Embryonic facial prominence (tissue), 1 donor: ENCODE measurements around the gene BTN2A1.
A peak's percentile ranks its signal among the peaks of the same experiment; 100 is the strongest.
"Not testable (repeated sequence)": the region's sequence is repeated elsewhere in the genome, so short reads cannot be mapped to it uniquely, and the experiment has no call there.

Experiments
- DNase-seq: peaks from one replicate; pipeline ENCODE4 v3.0.0-alpha.2; 2016; ENCODE audit errors: extremely low spot score

BTN2A1 gene

DNA sequence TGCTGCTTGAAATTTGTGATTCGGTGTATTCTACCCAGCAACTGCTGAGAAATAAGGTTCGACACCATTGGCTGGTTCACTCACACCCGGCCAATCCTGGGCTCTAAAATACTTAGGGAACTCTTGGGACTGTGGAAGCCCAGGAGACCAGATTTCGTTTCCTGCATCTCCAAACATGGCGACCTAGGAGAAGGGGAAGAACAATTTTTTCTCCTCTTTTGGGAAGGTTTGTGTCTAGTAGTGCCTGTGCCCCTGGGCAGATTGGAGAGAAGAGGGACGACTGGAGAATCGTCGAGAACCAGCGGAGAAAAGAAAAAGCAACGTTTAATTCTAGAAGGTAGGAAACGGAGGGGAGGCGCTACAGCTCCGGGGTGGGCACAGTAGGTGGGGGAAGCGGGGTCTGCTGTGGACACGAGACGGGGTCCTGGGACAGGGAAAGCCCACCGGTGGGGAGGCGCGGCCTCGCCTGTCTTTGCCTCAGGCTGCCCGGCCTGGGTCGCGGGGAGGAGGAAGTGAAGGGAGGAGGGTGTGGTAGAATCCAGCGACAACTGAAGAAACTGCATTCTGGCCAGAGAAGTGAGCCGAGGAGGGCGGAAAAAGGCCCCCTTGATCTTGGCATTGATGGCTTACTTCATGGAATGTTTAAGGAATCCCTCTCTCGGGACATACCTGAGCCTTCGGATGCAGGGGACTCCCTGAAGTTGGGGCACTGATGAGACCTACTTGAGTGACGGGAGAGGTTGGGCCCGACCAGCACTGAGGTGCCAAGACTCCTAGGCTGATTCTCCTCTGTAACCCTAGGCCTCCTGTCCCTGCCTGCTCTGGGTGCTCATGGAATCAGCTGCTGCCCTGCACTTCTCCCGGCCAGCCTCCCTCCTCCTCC is at the start of gene BTN2A1:
Gene BTN2A1 (plus strand): TSS at position 150 of the 883 bp plus-strand sequence. CDS start 682 bp downstream, at position 832.
- DNase-seq, result peak; percentile 85

DNA sequence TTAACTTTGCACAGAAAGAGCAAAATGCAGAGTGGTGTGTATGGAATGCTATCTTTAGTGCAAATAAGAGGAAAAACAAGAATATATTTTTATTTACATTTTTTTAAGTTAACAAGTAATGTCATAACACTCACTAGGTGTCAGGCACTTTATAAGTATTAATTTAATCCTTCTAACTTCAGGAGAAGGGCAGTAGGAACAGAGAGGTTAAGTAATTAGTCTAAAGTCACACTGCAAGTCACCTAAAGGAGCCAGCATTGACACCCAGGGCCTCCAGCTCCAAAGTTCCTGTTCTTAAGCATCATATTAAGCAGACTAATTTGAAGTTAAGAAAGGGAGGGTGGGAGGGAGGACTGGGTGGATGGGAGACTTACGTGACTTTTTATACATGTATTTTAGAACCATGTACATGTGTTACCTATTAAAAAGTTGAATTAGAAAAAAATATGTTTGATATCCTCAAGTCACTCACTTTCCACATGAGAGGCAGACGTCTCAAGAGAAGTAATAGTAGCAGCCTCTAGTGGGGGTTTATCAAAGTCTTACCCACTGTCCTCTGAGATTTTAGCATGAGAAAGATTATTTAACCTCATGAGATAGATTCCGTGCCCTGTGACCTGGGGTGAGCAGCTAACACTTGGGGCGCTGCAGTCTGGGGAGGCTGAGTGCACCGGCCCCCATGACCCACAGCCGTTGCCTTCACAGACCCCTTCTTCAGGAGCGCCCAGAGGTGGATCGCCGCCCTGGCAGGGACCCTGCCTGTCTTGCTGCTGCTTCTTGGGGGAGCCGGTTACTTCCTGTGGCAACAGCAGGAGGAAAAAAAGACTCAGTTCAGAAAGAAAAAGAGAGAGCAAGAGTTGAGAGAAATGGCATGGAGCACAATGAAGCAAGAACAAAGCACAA is 48.7 kb upstream of the BTN2A1 start:
- no peak for DNase-seq

DNA sequence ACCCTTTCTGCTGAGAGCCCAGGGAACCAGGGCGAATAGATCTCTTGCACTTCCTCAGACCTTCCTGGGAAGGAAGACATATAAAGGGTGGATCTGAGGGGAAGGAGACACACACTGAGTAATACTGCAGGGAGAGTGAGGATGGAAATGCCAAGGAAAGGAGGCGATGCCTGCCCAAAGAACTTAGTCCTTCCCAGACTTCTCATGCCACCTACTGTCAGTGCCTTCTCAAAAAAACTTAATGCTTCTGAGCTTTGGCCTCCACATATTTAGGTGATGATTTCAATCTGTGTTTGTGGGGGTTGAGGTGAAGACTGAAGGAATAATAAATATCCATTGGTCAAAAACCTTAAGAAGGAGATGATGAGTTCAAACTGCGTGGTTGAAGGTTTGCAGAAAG is 46.0 kb upstream of the BTN2A1 start:
- DNase-seq, result no peak

DNA sequence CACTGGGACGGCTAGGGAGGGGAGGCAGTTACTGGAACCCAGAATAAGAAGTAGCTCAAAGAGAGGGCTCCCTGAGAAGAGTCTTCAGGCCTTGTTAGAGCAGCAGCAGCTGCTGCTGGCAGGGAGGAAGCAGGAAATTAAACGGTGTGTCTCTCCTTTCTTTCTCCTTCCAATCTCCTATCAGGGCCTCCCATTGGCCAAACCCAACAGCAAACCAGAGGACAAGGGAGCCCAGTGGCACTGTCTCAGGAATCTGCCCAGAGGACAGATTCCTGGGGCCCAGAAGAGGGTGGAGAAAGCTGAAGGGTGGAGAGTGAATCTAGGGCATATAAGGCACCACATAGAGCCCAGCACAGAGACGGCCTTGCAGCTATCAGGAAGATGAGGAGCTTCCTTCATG is 45.5 kb upstream of the BTN2A1 start:
- no peak for DNase-seq

DNA sequence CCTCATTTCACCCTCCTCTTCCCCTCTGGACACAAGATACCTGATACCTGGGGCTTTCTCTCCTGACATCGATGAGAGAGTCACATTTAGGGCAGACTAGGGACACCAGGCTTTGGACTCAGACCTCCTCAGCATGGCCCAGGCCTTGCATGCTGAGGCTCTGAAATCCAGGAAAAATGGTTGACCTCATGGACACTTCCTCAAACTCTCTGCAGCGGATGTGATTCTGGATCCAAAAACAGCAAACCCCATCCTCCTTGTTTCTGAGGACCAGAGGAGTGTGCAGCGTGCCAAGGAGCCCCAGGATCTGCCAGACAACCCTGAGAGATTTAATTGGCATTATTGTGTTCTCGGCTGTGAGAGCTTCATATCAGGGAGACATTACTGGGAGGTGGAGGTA is 44.8 kb upstream of the BTN2A1 start:
- DNase-seq, result no peak

DNA sequence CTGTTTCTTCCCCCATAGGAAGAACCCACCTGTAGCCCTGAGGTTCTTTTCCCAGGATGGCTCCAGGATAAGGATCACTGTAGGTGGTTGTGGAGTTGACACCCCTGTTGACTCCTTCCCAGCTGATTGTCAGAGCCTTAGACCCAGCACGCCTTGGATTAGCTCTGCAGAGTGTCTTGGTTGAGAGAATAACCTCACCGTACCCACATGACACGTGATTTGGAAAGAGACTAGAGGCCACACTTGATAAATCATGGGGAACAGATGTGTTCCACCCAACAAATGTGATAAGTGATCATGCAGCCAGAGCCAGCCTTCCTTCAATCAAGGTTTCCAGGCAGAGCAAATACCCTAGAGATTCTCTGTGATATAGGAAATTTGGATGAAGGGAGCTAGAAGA is 43.5 kb upstream of the BTN2A1 start:
- no peak for DNase-seq

DNA sequence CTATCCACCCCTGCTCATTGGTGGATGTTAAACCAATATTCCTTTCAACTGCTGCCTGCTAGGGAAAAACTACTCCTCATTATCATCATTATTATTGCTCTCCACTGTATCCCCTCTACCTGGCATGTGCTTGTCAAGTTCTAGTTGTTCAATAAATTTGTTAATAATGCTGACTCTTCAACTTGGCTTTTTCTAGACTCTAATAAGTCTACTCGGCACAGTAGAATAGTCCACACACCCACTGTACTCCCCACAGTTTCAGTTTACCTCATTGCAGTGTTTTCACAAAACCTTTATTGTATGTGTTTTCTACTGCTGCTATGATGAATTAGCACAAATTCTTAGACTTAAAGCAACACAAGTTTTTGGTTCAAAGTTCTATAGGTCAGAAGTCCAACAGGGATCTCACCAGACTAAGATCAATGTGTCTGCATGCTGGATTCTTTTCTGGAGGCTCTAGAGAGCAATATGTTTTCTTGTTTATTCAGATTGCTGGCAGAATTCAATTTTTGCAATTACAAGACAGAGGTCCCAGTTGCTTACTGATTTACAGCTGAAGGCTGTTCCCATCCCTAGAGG is 42.6 kb upstream of the BTN2A1 start:
- DNase-seq, result no peak

DNA sequence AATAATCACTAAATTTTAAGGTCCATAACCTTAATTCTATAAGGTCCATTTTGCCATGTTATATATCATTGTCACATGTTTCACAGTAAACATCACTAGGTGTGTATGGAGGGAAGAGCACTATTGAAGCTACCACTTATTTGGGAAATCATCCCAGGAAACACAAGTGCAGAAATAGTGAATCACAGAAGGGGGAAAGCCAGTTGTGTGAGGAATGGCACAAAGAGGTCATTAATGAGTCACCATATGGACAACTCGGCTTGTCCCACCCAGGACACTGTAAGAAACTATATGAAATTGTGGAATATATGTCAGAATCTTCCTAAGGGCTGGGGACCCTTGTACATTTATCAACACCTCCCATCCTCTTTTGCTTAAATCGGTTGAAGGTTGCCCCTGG is 42.0 kb upstream of the BTN2A1 start:
- no peak for DNase-seq

DNA sequence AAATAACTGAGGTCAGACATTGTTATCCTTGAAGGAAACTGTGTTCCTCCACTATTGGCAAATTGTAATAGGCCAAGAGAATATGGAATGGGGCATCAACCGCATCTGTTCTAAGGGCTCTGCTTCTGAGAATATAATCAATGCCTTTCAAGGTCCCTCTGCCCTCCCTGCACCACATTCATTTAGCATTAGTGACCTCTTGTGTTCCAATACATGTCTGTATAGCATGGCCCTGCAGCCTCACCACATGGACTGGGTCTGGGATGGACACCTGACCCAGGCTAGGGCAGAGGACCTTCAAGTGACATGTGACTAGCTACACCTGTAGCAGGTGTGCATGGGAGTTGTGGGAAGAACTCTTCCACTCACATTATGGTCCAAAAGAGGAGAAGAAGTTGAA is 41.5 kb upstream of the BTN2A1 start:
- DNase-seq, result no peak

DNA sequence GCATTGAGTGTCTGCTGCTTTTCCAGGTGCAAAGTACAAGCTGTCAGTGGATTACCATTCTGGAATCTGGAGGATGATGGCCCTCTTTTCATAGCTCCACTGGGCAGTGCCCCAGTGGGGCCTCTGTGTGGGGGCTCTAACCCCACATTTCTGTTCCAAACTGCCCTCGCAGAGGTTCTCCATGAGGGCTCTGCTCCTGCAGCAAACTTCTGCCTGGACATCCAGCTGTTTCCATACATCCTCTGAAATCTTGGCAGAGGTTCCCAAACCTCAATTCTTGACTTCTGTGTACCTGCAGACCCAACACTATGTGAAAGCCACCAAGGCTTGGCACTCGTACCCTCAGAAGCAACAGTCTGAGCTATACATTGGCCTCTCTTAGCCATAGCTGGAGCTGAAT is 39.7 kb upstream of the BTN2A1 start:
- not testable (repeated sequence) for DNase-seq

DNA sequence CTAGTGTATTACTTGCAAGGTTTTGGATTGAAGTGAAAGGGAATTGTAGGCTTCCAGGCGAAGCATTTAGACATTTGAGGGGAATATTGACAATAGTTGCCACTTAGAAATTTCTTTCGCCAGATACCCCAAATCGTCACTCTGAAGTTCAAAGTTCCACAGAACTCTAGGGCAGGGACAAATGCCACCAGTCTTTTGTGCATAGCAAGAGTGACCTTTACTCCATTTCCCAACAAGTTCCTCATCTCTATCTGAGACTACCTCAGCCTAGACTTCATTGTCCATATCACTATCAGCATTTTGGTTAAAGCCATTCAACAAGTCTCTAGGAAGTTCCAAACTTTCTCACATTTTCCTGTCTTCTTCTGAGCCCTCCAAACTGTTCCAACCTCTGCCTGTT is 39.0 kb upstream of the BTN2A1 start:
- DNase-seq, result not testable (repeated sequence)

DNA sequence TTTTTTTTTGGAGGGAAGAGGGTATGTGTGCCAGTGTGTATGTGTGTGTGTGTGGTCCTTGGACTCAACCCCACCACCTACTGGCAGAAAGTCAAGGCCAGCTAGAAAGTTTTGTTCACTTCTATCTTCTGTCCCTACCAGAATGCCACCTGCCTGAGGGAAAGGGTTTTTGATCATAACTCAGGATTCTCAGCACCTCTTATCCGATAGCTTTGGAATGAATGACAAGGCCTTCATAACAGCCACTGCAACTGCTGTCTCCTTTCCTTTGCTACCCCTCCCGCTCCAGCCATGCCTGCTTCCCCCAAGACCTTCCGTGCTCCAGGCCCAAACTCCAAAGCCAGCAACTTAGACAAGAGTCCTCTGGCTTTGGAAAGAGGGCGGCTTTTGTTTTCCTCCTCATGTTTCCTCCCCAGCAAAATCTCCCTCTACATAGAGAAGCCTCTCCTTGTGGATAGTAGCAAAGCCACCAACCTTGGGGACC is 37.0 kb upstream of the BTN2A1 start:
- no peak for DNase-seq

DNA sequence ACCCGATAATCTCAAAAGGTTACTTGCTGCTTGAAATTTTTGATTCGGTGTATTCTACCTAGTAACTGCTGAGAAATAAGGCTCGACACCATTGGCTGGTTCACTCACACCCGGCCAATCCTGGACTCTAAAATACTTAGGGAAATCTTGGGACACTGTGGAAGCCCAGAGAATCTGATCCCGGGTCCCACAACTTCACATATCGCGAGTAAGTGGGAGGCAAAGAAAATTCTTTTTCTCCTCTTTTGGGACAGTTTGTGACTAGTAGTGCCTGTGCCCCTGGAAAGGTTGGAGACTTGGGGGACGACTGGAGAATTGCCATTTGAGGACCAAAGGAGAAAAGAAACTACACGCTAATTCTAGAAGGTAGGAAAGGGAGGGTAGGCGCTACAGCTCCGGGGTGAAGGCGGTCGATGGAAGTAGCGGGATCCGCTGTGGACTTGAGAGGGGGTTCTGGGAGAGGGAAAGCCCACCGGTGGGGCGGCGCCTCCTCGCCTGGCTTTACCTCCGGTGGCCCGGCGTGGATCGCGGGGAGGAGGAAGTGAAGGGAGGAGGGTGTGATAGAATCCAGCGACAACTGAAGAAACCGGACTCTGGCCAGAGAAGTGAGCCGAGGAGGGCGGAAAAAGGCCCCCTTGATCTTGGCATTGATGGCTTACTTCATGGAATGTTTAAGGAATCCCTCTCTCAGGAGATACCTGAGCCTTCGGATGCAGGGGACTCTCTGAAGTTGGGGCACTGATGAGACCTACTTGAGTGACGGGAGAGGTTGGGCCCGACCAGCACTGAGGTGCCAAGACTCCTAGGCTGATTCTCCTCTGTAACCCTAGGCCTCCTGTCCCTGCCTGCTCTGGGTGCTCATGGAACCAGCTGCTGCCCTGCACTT is 36.3 kb upstream of the BTN2A1 start:
- DNase-seq, result peak; percentile 90

DNA sequence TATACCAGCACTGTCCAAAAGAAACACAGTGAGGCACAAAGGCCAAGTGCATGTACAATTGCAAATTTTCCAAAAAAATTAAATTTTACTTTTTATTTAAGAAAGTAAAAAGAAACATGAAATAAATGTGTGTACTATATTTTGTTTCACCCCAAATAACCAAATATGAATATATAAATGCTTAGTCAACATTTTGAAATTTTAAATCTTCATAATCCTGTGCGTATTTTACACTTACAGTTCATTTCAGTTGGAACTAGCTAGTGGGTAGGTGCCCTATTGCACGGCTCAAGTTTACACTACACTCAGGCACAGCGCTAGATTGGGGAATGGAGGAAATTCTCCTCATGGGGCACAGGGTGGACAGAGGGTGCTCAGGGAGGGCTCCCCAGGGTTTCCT is 35.4 kb upstream of the BTN2A1 start:
- DNase-seq, result no peak

DNA sequence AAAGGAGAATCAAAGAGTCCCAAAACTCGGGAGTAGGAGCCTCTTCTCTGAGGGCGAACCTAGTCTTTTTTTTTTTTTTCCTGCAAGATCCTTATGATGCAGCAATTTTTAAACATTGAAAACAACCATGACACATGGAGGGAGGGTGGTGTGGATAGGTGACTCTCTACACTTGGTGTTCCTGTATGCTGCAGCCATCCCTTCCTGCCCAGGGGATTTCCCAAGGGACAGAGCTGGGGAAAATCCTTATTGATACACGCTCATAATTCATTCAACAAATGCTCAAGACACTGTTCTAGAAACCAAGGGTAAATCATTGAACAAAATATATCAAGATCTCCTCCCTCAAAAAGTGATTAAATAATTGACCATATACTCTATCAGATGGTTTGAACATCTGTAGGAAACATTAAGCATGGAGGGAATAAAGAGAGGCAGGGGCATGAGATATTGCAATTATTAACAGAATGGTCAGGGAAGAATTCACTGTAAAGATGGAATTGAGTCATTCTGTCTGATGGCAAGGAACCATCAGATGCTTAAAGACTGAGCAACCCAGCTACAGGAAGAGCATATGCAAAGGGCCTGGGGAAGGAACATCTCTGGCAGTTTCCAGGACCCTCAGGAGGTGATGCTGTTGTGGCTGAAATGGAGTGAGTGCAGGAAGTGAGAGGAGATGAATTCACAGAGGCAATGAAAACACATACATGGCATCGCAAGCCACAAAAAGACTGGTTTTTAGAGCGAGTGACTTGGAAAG is 30.9 kb upstream of the BTN2A1 start:
- no peak for DNase-seq

DNA sequence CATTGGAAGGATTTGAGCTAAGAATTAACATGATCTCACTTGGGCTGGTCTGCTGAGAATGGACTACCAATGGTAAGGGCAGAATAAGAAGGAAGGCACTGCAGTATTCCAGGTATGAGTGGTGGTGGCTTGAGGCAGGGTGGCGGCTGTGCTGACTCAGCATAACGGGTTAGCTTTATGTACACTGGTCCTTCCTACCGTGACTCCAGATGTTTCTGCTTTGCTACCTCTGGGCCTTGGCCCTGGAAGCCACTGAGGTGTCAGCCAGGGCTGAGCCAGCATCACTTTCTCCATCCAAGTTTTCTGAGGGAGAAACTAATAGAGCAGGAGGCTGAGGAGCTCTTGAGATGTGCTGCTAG is 30.3 kb upstream of the BTN2A1 start:
- no peak for DNase-seq

DNA sequence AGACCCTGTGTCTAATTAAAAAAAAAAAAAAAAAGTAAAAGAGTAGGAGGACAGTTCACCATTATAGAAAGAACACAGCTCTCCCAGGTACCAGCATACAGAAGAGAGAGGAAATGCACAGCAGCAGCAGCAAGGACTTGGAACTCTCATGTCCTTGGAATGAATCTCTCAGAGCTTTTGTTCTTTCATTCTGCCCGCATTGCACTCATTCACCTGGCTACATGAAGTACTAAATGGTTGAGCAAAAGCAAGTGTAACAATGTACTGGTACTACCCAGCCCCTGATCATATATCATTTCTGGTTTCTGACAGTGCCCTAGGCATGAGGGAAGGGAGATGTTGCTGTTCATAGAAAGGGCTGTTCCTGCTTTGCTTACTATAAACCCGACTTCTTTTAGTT is 29.5 kb upstream of the BTN2A1 start:
- no peak for DNase-seq

DNA sequence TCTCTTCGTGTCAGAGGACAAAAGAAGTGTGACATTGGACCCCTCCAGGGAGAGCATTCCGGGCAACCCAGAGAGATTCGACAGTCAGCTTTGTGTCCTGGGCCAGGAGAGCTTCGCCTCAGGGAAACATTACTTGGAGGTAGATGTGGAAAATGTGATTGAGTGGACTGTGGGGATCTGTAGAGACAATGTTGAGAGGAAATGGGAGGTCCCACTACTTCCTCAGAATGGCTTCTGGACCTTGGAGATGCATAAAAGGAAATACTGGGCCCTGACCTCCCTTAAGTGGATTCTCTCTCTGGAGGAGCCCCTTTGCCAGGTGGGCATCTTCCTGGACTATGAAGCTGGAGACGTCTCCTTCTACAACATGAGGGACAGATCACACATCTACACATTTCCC is 27.0 kb upstream of the BTN2A1 start:
- DNase-seq, result no peak

DNA sequence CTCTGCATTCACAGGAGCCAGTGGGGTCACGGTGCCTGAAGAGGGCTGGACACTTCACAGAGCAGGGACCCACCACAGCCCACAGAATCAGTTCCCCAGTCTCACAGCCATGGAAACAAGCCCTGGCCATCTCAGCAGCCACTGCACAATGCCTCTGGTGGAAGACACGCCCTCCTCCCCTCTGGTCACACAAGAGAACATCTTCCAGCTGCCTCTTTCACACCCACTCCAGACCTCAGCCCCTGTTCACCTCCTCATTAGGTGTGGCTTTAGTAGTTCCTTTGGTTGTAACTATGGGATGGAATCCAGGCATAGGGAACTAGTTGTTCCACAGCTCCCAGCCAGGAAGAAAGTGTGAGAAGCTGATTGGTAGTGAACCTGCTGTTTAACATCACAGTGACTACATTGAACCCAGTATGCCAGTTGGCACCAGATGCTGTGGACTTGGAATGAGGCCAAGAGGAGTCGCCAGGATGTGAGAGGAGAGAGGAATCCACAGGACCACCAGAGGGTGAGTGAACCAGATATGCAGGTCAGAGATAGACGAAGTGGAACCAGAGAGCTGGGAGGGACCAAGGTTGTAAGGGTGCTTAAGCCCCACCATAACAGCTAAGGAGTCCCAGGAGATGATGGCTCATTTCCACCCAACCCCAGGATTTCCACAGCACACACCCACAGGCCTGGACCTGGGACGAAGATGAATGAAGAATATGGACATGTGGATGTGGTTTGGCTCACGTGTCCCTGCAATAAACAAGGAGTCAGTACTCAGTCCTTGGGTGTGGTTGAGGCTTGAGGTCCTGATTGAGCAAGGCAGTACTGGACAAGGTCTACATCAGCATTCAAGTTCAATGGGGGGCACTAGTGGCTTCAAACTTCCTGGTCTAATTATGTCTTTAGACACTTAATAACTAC is 26.2 kb upstream of the BTN2A1 start:
- no peak for DNase-seq
